Endothelial cell of umbilical vein (primary cell): ENCODE results near the gene PDIA5. TPM values are rescaled to one million over a fixed set of nuclear protein-coding genes. Genes with fewer than 3 reads are reported as not detected.

Source experiments
- BruUV-seq: library from RNA; stranded (reverse); fragments of 400-500 nt; replicated peaks from 2 replicates; lab custom pipeline; 2021; lab: Mats Ljungman, UMichigan
- CTCF ChIA-PET: fragments of 300-600, 350-600 bp; sonication (Branson Sonifier 250); formaldehyde crosslinking; loops from one replicate; lab custom pipeline; 2021; ENCODE audit warnings: antibody characterized with exemption, inconsistent platforms; lab: Charles Lee
- POLR2A ChIA-PET: fragments of 300-600, 350-600 bp; sonication (Branson Sonifier 250); formaldehyde crosslinking; loops from one replicate; lab custom pipeline; 2021; ENCODE audit warnings: antibody characterized with exemption, inconsistent platforms; lab: Charles Lee
- DNase-seq: peaks from one replicate; pipeline ENCODE4 v3.0.0-alpha.2; 2011; ENCODE audit warnings: low read depth, low spot score
- FAIRE-seq: peaks from 2 replicates; lab custom pipeline; 2011; peaks lifted over from hg19 to GRCh38; lab: Jason Lieb, UNC
- H2AFZ ChIP-seq: 2 replicates; pipeline ENCODE4 v1.6.0; 2012; ENCODE audit warnings: low read depth, low read length, control low read depth, inconsistent platforms
- H3K27ac ChIP-seq: 2 replicates; pipeline ENCODE4 v1.5.1; 2011; ENCODE audit warnings: low read depth, mild to moderate bottlenecking, control low read depth, low read length, moderate library complexity; ENCODE audit not compliant: insufficient read depth
- H3K27me3 ChIP-seq, 2 experiments: 2 replicates each; pipeline versions ENCODE4 v1.6.0 to v1.6.1; 2011; ENCODE audit warnings: low read length in 2 of 2, mixed read lengths in 1 of 2; ENCODE audit not compliant: control insufficient read depth in 2 of 2, insufficient read depth in 2 of 2
- H3K36me3 ChIP-seq, 2 experiments: 2 replicates in 1 of 2; 3 replicates in 1 of 2; pipeline ENCODE4 v1.5.1; 2011; ENCODE audit warnings: low read length in 2 of 2, mild to moderate bottlenecking in 1 of 2, moderate library complexity in 1 of 2; ENCODE audit not compliant: control insufficient read depth in 2 of 2, insufficient read depth in 2 of 2; ENCODE audit errors: extremely low read depth in 1 of 2
- H3K4me1 ChIP-seq: 3 replicates; pipeline ENCODE4 v1.5.1; 2011; ENCODE audit warnings: mild to moderate bottlenecking, low read length; ENCODE audit not compliant: control insufficient read depth, insufficient read depth; ENCODE audit errors: extremely low read depth
- H3K4me2 ChIP-seq: 2 replicates; pipeline ENCODE4 v1.6.1; 2011; ENCODE audit warnings: low read length, control low read depth, mixed read lengths; ENCODE audit not compliant: insufficient read depth
- H3K4me3 ChIP-seq, 3 experiments: fragments of 200-600 bp in 1 of 3; sonication (generic), shearing (Covaris generic) in 1 of 3; replicated peaks in 1 of 3; 2 replicates each; pipeline ENCODE4 v1.5.1; 2011 to 2016; ENCODE audit warnings: control low read depth in 3 of 3, low read length in 3 of 3, mild to moderate bottlenecking in 2 of 3, inconsistent platforms in 1 of 3, low read depth in 1 of 3, moderate library complexity in 1 of 3; ENCODE audit not compliant: insufficient read depth in 1 of 3
- H3K79me2 ChIP-seq: 2 replicates; pipeline ENCODE4 v1.6.0; 2012; ENCODE audit warnings: low read length, inconsistent platforms; ENCODE audit not compliant: control insufficient read depth, insufficient read depth
- H3K9ac ChIP-seq: replicated peaks from 2 replicates; pipeline ENCODE3; 2011; ENCODE audit warnings: low read length, control low read depth; ENCODE audit not compliant: insufficient read depth; ENCODE audit errors: extremely low read depth
- H3K9me1 ChIP-seq: replicated peaks from 3 replicates; pipeline ENCODE4 v1.6.0; 2011; ENCODE audit warnings: mild to moderate bottlenecking, low read length; ENCODE audit not compliant: control insufficient read depth, insufficient read depth; ENCODE audit errors: extremely low read depth
- H3K9me3 ChIP-seq: replicated peaks from 2 replicates; pipeline ENCODE4 v1.5.1; 2012; ENCODE audit warnings: low read length, inconsistent platforms; ENCODE audit not compliant: control insufficient read depth, insufficient read depth
- H4K20me1 ChIP-seq: replicated peaks from 2 replicates; pipeline ENCODE3; 2011; ENCODE audit warnings: mild to moderate bottlenecking, low read length; ENCODE audit not compliant: control insufficient read depth, insufficient read depth; ENCODE audit errors: extremely low read depth
- FOS ChIP-seq: IDR thresholded peaks from 2 replicates; pipeline ENCODE4 v1.6.1; 2011; ENCODE audit warnings: mild to moderate bottlenecking, low read length, moderate library complexity, borderline replicate concordance; ENCODE audit not compliant: insufficient read depth
- GATA2 ChIP-seq: IDR thresholded peaks from 2 replicates; pipeline ENCODE4 v1.7.0; 2011; ENCODE audit warnings: low read depth, mild to moderate bottlenecking, moderate library complexity, mixed read lengths, low read length; ENCODE audit not compliant: insufficient read length, insufficient read depth
- JUN ChIP-seq: IDR thresholded peaks from 2 replicates; pipeline ENCODE4 v1.6.1; 2011; ENCODE audit warnings: borderline replicate concordance, low read depth; ENCODE audit not compliant: insufficient read length, insufficient read depth
- MYC ChIP-seq: IDR thresholded peaks from one replicate; pipeline ENCODE4 v1.6.1; 2011; ENCODE audit warnings: mild to moderate bottlenecking, low read depth, low read length
- POLR2A ChIP-seq: IDR thresholded peaks from 2 replicates; pipeline ENCODE4 v1.6.1; 2012; ENCODE audit warnings: low read depth, mild to moderate bottlenecking, control low read depth, low read length
- POLR2AphosphoS5 ChIP-seq: IDR thresholded peaks from 2 replicates; pipeline ENCODE4 v1.6.1; 2012; ENCODE audit warnings: low read depth, mild to moderate bottlenecking, control low read depth, low read length, moderate library complexity; ENCODE audit not compliant: insufficient read depth
- dilution Hi-C: fragments of 300-500 bp; cut with MboI; formaldehyde crosslinking; loops from one replicate; pipeline ENCODE4 v1.15.0; 2019; ENCODE audit warnings: low sequenced_read_pairs; ENCODE audit not compliant: extremely low pct_ligation_motif_present
- intact Hi-C: fragments of 100-400 bp; cut with micrococcal nuclease; formaldehyde crosslinking; loops from one replicate; pipeline ENCODE4 v1.10.0; 2022
- polyA plus RNA-seq, 4 experiments: library from polyadenylated mRNA; depleted of rRNA in 3 of 4; stranded (reverse) in 3 of 4; unstranded in 1 of 4; fragments of >200 nt; gene quantifications; 2 replicates each; pipeline versions ENCODE4 v1.2.1 to v1.2.3, GENCODE V29; 2011 to 2012; ENCODE audit warnings: missing spikeins in 1 of 4
- total RNA-seq: library from RNA; stranded (reverse); gene quantifications from 2 replicates; pipeline ENCODE4 v1.2.3, GENCODE V29; 2021
- TF ChIP-seq, protein P1 (sequence below): IDR thresholded peaks from 2 replicates; pipeline ENCODE4 v1.6.1; 2011; ENCODE audit not compliant: insufficient read depth, insufficient read length
- TF ChIP-seq, protein P2 (sequence below), 2 donors: IDR thresholded peaks; 1 replicate in 1 of 2; 2 replicates in 1 of 2; pipeline ENCODE4 v1.5.1; 2011; ENCODE audit warnings: low read length in 2 of 2, mild to moderate bottlenecking in 2 of 2, moderate library complexity in 2 of 2, control low read depth in 1 of 2, inconsistent platforms in 1 of 2, low read depth in 1 of 2; ENCODE audit not compliant: insufficient read depth in 1 of 2; ENCODE audit errors: extremely low read depth in 1 of 2

PDIA5 gene
- total and polyA plus RNA-seq, 2 donors (not counting 3 experiments of a cell fraction or from before 2014, with no cell fraction given) = 55.7 to 85.6 TPM

DNA sequence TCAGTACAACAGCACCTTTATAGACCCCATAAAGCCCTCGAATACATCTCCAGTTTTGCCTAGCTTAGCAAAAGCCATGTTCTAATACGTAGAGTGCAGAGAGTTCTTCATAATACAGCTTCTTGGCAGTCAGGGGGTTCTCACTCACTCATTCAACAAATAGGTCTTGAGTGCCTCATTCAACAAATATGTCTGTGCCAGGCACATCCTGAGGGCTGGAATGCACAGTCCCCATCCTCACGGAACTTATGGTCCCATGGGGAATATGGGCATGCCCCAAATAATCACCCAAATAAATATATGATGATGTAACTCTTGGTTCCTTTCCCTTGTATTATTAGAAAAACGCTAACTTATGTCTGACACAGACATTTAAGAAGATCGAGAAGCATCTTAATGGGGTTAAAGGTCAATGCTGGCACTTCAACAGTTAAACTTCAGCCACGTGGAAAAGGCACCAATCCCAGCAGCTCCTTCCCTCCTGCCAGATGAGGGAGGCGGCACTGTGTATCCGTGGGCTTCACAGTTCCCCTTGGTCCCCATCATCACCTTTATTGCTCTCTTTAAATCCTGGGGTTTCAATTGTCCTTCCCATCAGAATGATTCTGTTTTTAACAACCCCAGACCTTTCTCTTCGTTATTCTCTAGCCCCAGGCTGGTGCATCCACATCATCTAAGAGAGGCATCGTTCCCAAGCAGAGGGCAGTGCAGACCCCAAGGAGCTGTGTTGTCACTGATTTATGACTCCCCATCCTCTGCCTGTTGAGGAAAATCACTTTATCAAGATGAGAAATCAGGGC, 20.4 kb upstream of the PDIA5 start:
- no peak for FAIRE-seq

More for the DNA sequence above, 20.4 kb upstream of the PDIA5 start:
- CTCF ChIA-PET = interaction anchor here (1.4 to 2.0 kb wide), 2 partner anchors 21 to 76 kb away, joined by 4 to 5 read pairs; partner anchors contain the start of gene PDIA5
- peaks cover 5 to 12% of the 10 kb centered on the region in 2 experiments for H3K27me3 ChIP-seq
- H4K20me1 ChIP-seq = no peaks in the 10 kb centered on the region
- DNase-seq = no peak
- intact Hi-C loops (loop anchor here (5.0 kb wide), 1 partner anchor 211 kb away; no protein-coding TSS in a partner anchor), dilution Hi-C loops (no loop called here)
- no peak overlapping the region for H3K4me3 ChIP-seq
- H3K9ac ChIP-seq = no peak overlapping the region
- POLR2A ChIA-PET = no interaction called here
- no peak overlapping the region for H3K4me2 ChIP-seq
- H3K9me3 ChIP-seq = no peaks in the 10 kb centered on the region
- H3K27ac ChIP-seq = no peak overlapping the region
- H3K4me1 ChIP-seq = peaks cover 3% of the 10 kb centered on the region
- H3K9me1 ChIP-seq = no peaks in the 10 kb centered on the region
- H3K79me2 ChIP-seq = no peaks in the 10 kb centered on the region
- H3K36me3 ChIP-seq = no peaks in the 10 kb centered on the region
- BruUV-seq = no TSS peak
- TF ChIP-seq JUN = no peak
- TF ChIP-seq GATA2 = no peak
- TF ChIP-seq, protein P1, sequence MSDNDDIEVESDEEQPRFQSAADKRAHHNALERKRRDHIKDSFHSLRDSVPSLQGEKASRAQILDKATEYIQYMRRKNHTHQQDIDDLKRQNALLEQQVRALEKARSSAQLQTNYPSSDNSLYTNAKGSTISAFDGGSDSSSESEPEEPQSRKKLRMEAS = no peak
- no peak for TF ChIP-seq MYC
- TF ChIP-seq POLR2A = no peak
- TF ChIP-seq POLR2AphosphoS5 = no peak
- no peak for TF ChIP-seq FOS
- TF ChIP-seq, protein P2, sequence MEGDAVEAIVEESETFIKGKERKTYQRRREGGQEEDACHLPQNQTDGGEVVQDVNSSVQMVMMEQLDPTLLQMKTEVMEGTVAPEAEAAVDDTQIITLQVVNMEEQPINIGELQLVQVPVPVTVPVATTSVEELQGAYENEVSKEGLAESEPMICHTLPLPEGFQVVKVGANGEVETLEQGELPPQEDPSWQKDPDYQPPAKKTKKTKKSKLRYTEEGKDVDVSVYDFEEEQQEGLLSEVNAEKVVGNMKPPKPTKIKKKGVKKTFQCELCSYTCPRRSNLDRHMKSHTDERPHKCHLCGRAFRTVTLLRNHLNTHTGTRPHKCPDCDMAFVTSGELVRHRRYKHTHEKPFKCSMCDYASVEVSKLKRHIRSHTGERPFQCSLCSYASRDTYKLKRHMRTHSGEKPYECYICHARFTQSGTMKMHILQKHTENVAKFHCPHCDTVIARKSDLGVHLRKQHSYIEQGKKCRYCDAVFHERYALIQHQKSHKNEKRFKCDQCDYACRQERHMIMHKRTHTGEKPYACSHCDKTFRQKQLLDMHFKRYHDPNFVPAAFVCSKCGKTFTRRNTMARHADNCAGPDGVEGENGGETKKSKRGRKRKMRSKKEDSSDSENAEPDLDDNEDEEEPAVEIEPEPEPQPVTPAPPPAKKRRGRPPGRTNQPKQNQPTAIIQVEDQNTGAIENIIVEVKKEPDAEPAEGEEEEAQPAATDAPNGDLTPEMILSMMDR (IDR thresholded peaks at IDR 0.05; ENCODE audit: extremely low read depth in 1 of 2, insufficient read depth in 1 of 2, low read depth in 1 of 2, low read length in 2 of 2) = no peak
- H2AFZ ChIP-seq = no peak overlapping the region
